ENCODE results near the gene SLC43A1.

- TF ChIP-seq, protein P1, sequence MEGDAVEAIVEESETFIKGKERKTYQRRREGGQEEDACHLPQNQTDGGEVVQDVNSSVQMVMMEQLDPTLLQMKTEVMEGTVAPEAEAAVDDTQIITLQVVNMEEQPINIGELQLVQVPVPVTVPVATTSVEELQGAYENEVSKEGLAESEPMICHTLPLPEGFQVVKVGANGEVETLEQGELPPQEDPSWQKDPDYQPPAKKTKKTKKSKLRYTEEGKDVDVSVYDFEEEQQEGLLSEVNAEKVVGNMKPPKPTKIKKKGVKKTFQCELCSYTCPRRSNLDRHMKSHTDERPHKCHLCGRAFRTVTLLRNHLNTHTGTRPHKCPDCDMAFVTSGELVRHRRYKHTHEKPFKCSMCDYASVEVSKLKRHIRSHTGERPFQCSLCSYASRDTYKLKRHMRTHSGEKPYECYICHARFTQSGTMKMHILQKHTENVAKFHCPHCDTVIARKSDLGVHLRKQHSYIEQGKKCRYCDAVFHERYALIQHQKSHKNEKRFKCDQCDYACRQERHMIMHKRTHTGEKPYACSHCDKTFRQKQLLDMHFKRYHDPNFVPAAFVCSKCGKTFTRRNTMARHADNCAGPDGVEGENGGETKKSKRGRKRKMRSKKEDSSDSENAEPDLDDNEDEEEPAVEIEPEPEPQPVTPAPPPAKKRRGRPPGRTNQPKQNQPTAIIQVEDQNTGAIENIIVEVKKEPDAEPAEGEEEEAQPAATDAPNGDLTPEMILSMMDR (IDR thresholded peaks at IDR 0.05), result no peak
- no peak for TF ChIP-seq POLR2A (IDR thresholded peaks at IDR 0.05)
Measured at GRCh38 chr11:57468276-57468675, 47.2 kb downstream of the SLC43A1 start.
